ENCODE measurements around the gene HES5. TPM values are rescaled to one million over a fixed set of nuclear protein-coding genes. Genes with fewer than 3 reads are reported as not detected.
A peak's percentile ranks its signal among the peaks of the same experiment; 100 is the strongest.

HES5 gene
- polyA plus RNA-seq, 2 of the 4 experiments (the other 2 are of a cell fraction): not detected

GRCh38 chr1:2502661-2503553 is 27.2 kb downstream of the HES5 start:
- no peak overlapping the region for H3K4me2 ChIP-seq
- 72% methylated on average over 6 of the region's 36 CpGs for WGBS (ENCODE audit: missing lambda C conversion rate)
- DNase-seq (ENCODE audit: low read depth in 1 of 2, low spot score in 1 of 2) (no peak), ATAC-seq (peak in 1 of 2 experiments; percentile 5; a peak in 1 of 6 replicates), FAIRE-seq (no peak)
- no peaks in the 10 kb centered on the region for H3K4me1 ChIP-seq
- ChIA-PET CTCF (interaction anchor here (0.6 kb wide), 1 partner anchor 60 kb away, joined by 3 read pairs; no protein-coding TSS in a partner anchor), POLR2A (no interaction called here)
- no peak overlapping the region for H3K27ac ChIP-seq
- H3K4me3 ChIP-seq: no peak overlapping the region
- TF ChIP-seq POLR2A (IDR thresholded peaks at IDR 0.05; ENCODE audit: low read length): no peak
- H3K9me3 ChIP-seq: no peaks in the 10 kb centered on the region

GRCh38 chr1:2502210-2502609 is 27.9 kb downstream of the HES5 start:
- ChIA-PET CTCF (no interaction called here), POLR2A (no interaction called here)
- Histone ChIP-seq H3K27ac (no peak overlapping the region), H3K9me3 (no peaks in the 10 kb centered on the region), H3K4me3 (no peak overlapping the region), H3K4me2 (no peak overlapping the region), H3K4me1 (no peaks in the 10 kb centered on the region)
- no peak for TF ChIP-seq ZC3H11A (IDR thresholded peaks at IDR 0.05)
- TF ChIP-seq POLR2A (IDR thresholded peaks at IDR 0.05; ENCODE audit: low read length): no peak
- TF ChIP-seq FOSB (CRISPR knock-in tag; IDR thresholded peaks at IDR 0.05): no peak
- TF ChIP-seq ZSCAN20 (CRISPR knock-in tag; IDR thresholded peaks at IDR 0.05): no peak
- TF ChIP-seq E2F6 (IDR thresholded peaks at IDR 0.05; ENCODE audit: borderline replicate concordance, low read depth): no peak
- no peak for TF ChIP-seq HEYL (CRISPR knock-in tag; IDR thresholded peaks at IDR 0.05)
- TF ChIP-seq REST (IDR thresholded peaks at IDR 0.05): no peak
- TF ChIP-seq CTCF (IDR thresholded peaks at IDR 0.05): no peak
- TF ChIP-seq NPAS2 (CRISPR knock-in tag; IDR thresholded peaks at IDR 0.05; ENCODE audit: borderline replicate concordance): no peak
- TF ChIP-seq NR3C1 (IDR thresholded peaks at IDR 0.05): no peak
- 79% methylated on average over 11 of the region's 34 CpGs for WGBS (ENCODE audit: missing lambda C conversion rate)
- FAIRE-seq: no peak
- DNase-seq (ENCODE audit: low read depth in 1 of 2, low spot score in 1 of 2): no peak
- ATAC-seq: no peak

GRCh38 chr1:2501820-2502119 is 28.3 kb downstream of the HES5 start:
- TF ChIP-seq SMC3 (IDR thresholded peaks at IDR 0.05): no peak
- TF ChIP-seq ESRRA (IDR thresholded peaks at IDR 0.05; ENCODE audit: borderline replicate concordance, low read length): no peak
- TF ChIP-seq HEYL (CRISPR knock-in tag; IDR thresholded peaks at IDR 0.05): no peak
- TF ChIP-seq BHLHE40 (IDR thresholded peaks at IDR 0.05; ENCODE audit: low read depth, low read length): no peak
- TF ChIP-seq NPAS2 (CRISPR knock-in tag; IDR thresholded peaks at IDR 0.05; ENCODE audit: borderline replicate concordance): no peak
- no peak for TF ChIP-seq HES2 (IDR thresholded peaks at IDR 0.05)
- TF ChIP-seq TP53 (CRISPR knock-in tag; IDR thresholded peaks at IDR 0.05): no peak
- TF ChIP-seq CEBPB (IDR thresholded peaks at IDR 0.05): no peak
- H3K4me2 ChIP-seq: no peak overlapping the region
- WGBS (ENCODE audit: missing lambda C conversion rate): no CpG with 5 or more reads among the region's 7 CpGs
- H3K4me3 ChIP-seq: no peak overlapping the region
- CTCF ChIA-PET: no interaction called here
- H3K9me3 ChIP-seq: no peaks in the 10 kb centered on the region
- POLR2A ChIA-PET: no interaction called here
- ATAC-seq (no peak), FAIRE-seq (no peak), DNase-seq (ENCODE audit: low read depth in 1 of 2, low spot score in 1 of 2) (no peak)
- no peaks in the 10 kb centered on the region for H3K4me1 ChIP-seq
- H3K27ac ChIP-seq: no peak overlapping the region
